ENCODE results near the gene EFCC1. TPM values are rescaled to one million over a fixed set of nuclear protein-coding genes. Genes with fewer than 3 reads are reported as not detected.

Gene EFCC1
- polyA plus RNA-seq, 4 donors = 1.6 to 3.7 (median 3.1) TPM; not detected in 1

- H3K4me1 ChIP-seq (ENCODE audit: control insufficient read depth in 3 of 3, insufficient read depth in 2 of 3, low read depth in 1 of 3, low read length in 2 of 3) = no peaks in the 10 kb centered on the region
These were observed 35.4 kb downstream of the EFCC1 start for GRCh38 chr3:129036222-129037092.

GRCh38 chr3:129037093-129037419 lies 36.0 kb downstream of the EFCC1 start:
- Histone ChIP-seq H3K4me3 (ENCODE audit: low read depth in 1 of 3, low read length in 3 of 3) (no peak overlapping the region), H3K4me1 (ENCODE audit: control insufficient read depth in 3 of 3, insufficient read depth in 2 of 3, low read depth in 1 of 3, low read length in 2 of 3) (no peaks in the 10 kb centered on the region), H3K9me3 (ENCODE audit: control insufficient read depth in 2 of 2, insufficient read depth in 1 of 2, low read depth in 1 of 2, low read length in 1 of 2) (peaks cover 0 to 6% of the 10 kb centered on the region in 2 donors), H3K36me3 (ENCODE audit: control insufficient read depth in 3 of 3, insufficient read depth in 2 of 3, low read depth in 1 of 3, low read length in 3 of 3) (peaks cover 0 to 13% (median 0%) of the 10 kb centered on the region in 3 donors), H3K27ac (ENCODE audit: low read depth in 1 of 3, low read length in 2 of 3) (no peak overlapping the region), H3K27me3 (ENCODE audit: control insufficient read depth in 3 of 3, insufficient read depth in 3 of 3, low read length in 3 of 3) (peaks cover 0 to 5% (median 0%) of the 10 kb centered on the region in 3 donors)
- 0 to 44% (median 10%) methylated on average over 2 of the region's 2 CpGs for WGBS, 3 donors
- no peak for DNase-seq
- FAIRE-seq = no peak

More at GRCh38 chr3:129036222-129037092, 35.4 kb downstream of the EFCC1 start:
- 77 to 78% (median 77%) methylated on average over 10 of the region's 10 CpGs for WGBS, 3 donors
- H3K27ac ChIP-seq (ENCODE audit: low read depth in 1 of 3, low read length in 2 of 3) = no peak overlapping the region
- peaks cover 0 to 5% (median 0%) of the 10 kb centered on the region in 3 donors for H3K27me3 ChIP-seq (ENCODE audit: control insufficient read depth in 3 of 3, insufficient read depth in 3 of 3, low read length in 3 of 3)
- no peak for DNase-seq
- H3K4me3 ChIP-seq (ENCODE audit: low read depth in 1 of 3, low read length in 3 of 3) = no peak overlapping the region
- FAIRE-seq = no peak
- peaks cover 0 to 16% (median 0%) of the 10 kb centered on the region in 3 donors for H3K36me3 ChIP-seq (ENCODE audit: control insufficient read depth in 3 of 3, insufficient read depth in 2 of 3, low read depth in 1 of 3, low read length in 3 of 3)
- H3K9me3 ChIP-seq (ENCODE audit: control insufficient read depth in 2 of 2, insufficient read depth in 1 of 2, low read depth in 1 of 2, low read length in 1 of 2) = peaks cover 0 to 3% of the 10 kb centered on the region in 2 donors

GRCh38 chr3:129038121-129038855 lies 37.2 kb downstream of the EFCC1 start:
- WGBS, 3 donors = 79 to 86% (median 82%) methylated on average over 10 of the region's 10 CpGs
- FAIRE-seq (no peak), DNase-seq (no peak)

GRCh38 chr3:129039271-129040038 lies 38.4 kb downstream of the EFCC1 start:
- 37 to 61% (median 51%) methylated on average over 14 of the region's 14 CpGs for WGBS, 3 donors

More at GRCh38 chr3:129038121-129038855, 37.2 kb downstream of the EFCC1 start:
- Histone ChIP-seq H3K36me3 (ENCODE audit: control insufficient read depth in 3 of 3, insufficient read depth in 2 of 3, low read depth in 1 of 3, low read length in 3 of 3) (peaks cover 0 to 11% (median 0%) of the 10 kb centered on the region in 3 donors), H3K4me3 (ENCODE audit: low read depth in 1 of 3, low read length in 3 of 3) (no peak overlapping the region), H3K27me3 (ENCODE audit: control insufficient read depth in 3 of 3, insufficient read depth in 3 of 3, low read length in 3 of 3) (peaks cover 0 to 5% (median 0%) of the 10 kb centered on the region in 3 donors), H3K27ac (ENCODE audit: low read depth in 1 of 3, low read length in 2 of 3) (no peak overlapping the region), H3K4me1 (ENCODE audit: control insufficient read depth in 3 of 3, insufficient read depth in 2 of 3, low read depth in 1 of 3, low read length in 2 of 3) (no peaks in the 10 kb centered on the region), H3K9me3 (ENCODE audit: control insufficient read depth in 2 of 2, insufficient read depth in 1 of 2, low read depth in 1 of 2, low read length in 1 of 2) (peaks cover 0 to 10% of the 10 kb centered on the region in 2 donors)

GRCh38 chr3:129040039-129040336 lies 38.9 kb downstream of the EFCC1 start:
- Histone ChIP-seq H3K27me3 (ENCODE audit: control insufficient read depth in 3 of 3, insufficient read depth in 3 of 3, low read length in 3 of 3) (peaks cover 0 to 9% (median 0%) of the 10 kb centered on the region in 3 donors), H3K27ac (ENCODE audit: low read depth in 1 of 3, low read length in 2 of 3) (no peak overlapping the region), H3K36me3 (ENCODE audit: control insufficient read depth in 3 of 3, insufficient read depth in 2 of 3, low read depth in 1 of 3, low read length in 3 of 3) (peaks cover 0 to 10% (median 0%) of the 10 kb centered on the region in 3 donors), H3K4me1 (ENCODE audit: control insufficient read depth in 3 of 3, insufficient read depth in 2 of 3, low read depth in 1 of 3, low read length in 2 of 3) (no peaks in the 10 kb centered on the region), H3K9me3 (ENCODE audit: control insufficient read depth in 2 of 2, insufficient read depth in 1 of 2, low read depth in 1 of 2, low read length in 1 of 2) (peaks cover 0 to 17% of the 10 kb centered on the region in 2 donors), H3K4me3 (ENCODE audit: low read depth in 1 of 3, low read length in 3 of 3) (no peak overlapping the region)
- WGBS, 3 donors = 45 to 61% (median 48%) methylated on average over 3 of the region's 3 CpGs
- DNase-seq (no peak), FAIRE-seq (no peak)

More at GRCh38 chr3:129039271-129040038, 38.4 kb downstream of the EFCC1 start:
- Histone ChIP-seq H3K27ac (ENCODE audit: low read depth in 1 of 3, low read length in 2 of 3) (no peak overlapping the region), H3K36me3 (ENCODE audit: control insufficient read depth in 3 of 3, insufficient read depth in 2 of 3, low read depth in 1 of 3, low read length in 3 of 3) (peaks cover 0 to 10% (median 0%) of the 10 kb centered on the region in 3 donors), H3K27me3 (ENCODE audit: control insufficient read depth in 3 of 3, insufficient read depth in 3 of 3, low read length in 3 of 3) (peaks cover 0 to 9% (median 0%) of the 10 kb centered on the region in 3 donors), H3K4me1 (ENCODE audit: control insufficient read depth in 3 of 3, insufficient read depth in 2 of 3, low read depth in 1 of 3, low read length in 2 of 3) (no peaks in the 10 kb centered on the region), H3K9me3 (ENCODE audit: control insufficient read depth in 2 of 2, insufficient read depth in 1 of 2, low read depth in 1 of 2, low read length in 1 of 2) (peaks cover 0 to 15% of the 10 kb centered on the region in 2 donors), H3K4me3 (ENCODE audit: low read depth in 1 of 3, low read length in 3 of 3) (no peak overlapping the region)
- no peak for FAIRE-seq
- DNase-seq = peak in 1 of 2 donors; percentile 57

- DNase-seq = no peak
- WGBS, 3 donors = 90 to 92% (median 91%) methylated on average over 13 to 15 of the region's 15 CpGs
- Histone ChIP-seq H3K27ac (ENCODE audit: low read depth in 1 of 3, low read length in 2 of 3) (no peak overlapping the region), H3K4me3 (ENCODE audit: low read depth in 1 of 3, low read length in 3 of 3) (no peak overlapping the region), H3K27me3 (ENCODE audit: control insufficient read depth in 3 of 3, insufficient read depth in 3 of 3, low read length in 3 of 3) (peaks cover 0 to 14% (median 0%) of the 10 kb centered on the region in 3 donors), H3K9me3 (ENCODE audit: control insufficient read depth in 2 of 2, insufficient read depth in 1 of 2, low read depth in 1 of 2, low read length in 1 of 2) (peaks cover 0 to 17% of the 10 kb centered on the region in 2 donors), H3K4me1 (ENCODE audit: control insufficient read depth in 3 of 3, insufficient read depth in 2 of 3, low read depth in 1 of 3, low read length in 2 of 3) (no peaks in the 10 kb centered on the region), H3K36me3 (ENCODE audit: control insufficient read depth in 3 of 3, insufficient read depth in 2 of 3, low read depth in 1 of 3, low read length in 3 of 3) (peaks cover 0 to 5% (median 0%) of the 10 kb centered on the region in 3 donors)
- FAIRE-seq = no peak
These were observed 39.6 kb downstream of the EFCC1 start for GRCh38 chr3:129040579-129041300.

- no peaks in the 10 kb centered on the region for H3K4me1 ChIP-seq (ENCODE audit: control insufficient read depth in 3 of 3, insufficient read depth in 2 of 3, low read depth in 1 of 3, low read length in 2 of 3)
- DNase-seq (peak in 1 of 2 donors; percentile 50), FAIRE-seq (no peak)
- no peaks in the 10 kb centered on the region for H3K36me3 ChIP-seq (ENCODE audit: control insufficient read depth in 3 of 3, insufficient read depth in 2 of 3, low read depth in 1 of 3, low read length in 3 of 3)
- 2 to 5% (median 5%) methylated on average over 34 to 43 of the region's 43 CpGs for WGBS, 3 donors
- H3K9me3 ChIP-seq (ENCODE audit: control insufficient read depth in 2 of 2, insufficient read depth in 1 of 2, low read depth in 1 of 2, low read length in 1 of 2) = peaks cover 0 to 14% of the 10 kb centered on the region in 2 donors
- peaks cover 4 to 29% (median 5%) of the 10 kb centered on the region in 3 donors for H3K27me3 ChIP-seq (ENCODE audit: control insufficient read depth in 3 of 3, insufficient read depth in 3 of 3, low read length in 3 of 3)
- no peak overlapping the region for H3K27ac ChIP-seq (ENCODE audit: low read depth in 1 of 3, low read length in 2 of 3)
- H3K4me3 ChIP-seq (ENCODE audit: low read depth in 1 of 3, low read length in 3 of 3) = peak overlapping the region in 1 of 3 donors; percentile 5
These were observed 44.6 kb downstream of the EFCC1 start for GRCh38 chr3:129045675-129046036.
